Femur (tissue), 1 donor: ENCODE measurements around the gene NIPAL4.
A peak's percentile ranks its signal among the peaks of the same experiment; 100 is the strongest.
"Not testable (repeated sequence)": the region's sequence is repeated elsewhere in the genome, so short reads cannot be mapped to it uniquely, and the experiment has no call there.

Experiments
- DNase-seq: peaks from one replicate; pipeline ENCODE4 v3.0.0-alpha.2; 2017

Gene NIPAL4

DNA sequence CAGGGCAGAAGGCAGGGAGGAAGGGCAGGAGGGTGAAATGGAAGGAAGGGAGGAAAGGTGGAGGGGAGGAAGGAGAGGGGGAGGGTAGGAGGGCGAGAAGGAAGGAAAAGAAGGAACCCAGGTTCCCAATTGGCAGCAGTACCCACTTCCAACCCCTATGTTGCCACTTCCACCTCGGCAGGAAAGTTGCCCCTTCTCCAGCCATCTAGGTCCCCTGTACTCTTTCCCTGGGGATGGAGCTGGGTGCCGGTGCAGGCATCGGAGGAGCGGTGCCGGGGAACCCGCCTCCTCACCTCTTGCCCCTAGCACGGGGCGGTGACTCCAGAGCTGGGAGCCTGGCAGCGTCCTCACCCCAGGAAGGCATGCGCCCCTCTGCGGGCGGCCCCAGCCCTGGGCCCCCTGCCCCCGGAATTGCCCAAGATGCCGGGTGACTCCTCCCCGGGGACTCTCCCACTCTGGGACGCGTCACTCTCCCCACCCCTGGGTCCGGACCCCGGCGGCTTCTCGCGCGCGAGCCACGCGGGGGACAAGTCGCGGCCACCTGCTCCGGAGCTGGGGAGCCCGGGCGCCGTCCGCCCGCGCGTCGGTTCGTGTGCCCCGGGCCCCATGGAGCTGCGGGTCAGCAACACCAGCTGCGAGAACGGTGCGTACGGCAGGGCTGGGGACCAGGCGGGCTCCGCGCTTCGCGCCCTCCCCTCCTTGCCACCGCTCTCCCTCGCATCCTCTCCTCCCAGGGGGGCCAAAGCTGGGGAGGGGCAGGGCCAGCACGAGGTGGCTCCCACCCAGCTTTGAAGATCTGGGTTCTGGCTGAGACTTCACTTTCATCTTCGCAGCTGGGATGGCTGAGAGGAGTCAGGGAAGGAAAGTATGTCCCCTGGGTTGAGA, at the start of gene NIPAL4:
TSS of gene NIPAL4 (plus strand) at position 499 of the 885 bp plus-strand sequence. CDS start at position 607, 108 bp downstream.
- DNase-seq = no peak

DNA sequence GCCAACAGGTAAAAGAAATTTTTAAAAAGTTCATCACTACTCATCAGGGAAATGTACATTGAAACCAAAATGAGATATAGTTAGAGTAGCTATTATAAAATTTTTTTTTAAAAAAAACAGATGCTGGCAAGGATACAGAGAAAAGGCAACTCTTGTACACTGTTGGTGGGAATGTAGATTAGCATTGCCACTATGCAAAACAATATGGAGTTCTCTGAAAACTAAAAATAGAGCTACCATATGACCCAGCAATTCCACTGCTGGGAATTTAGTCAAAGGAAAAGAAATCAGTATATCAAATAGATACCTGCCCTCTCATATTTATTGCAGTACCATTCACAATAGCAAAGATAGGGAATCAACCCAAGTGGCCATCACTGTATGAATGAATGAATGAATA, 44.2 kb upstream of the NIPAL4 start:
- DNase-seq = no peak

DNA sequence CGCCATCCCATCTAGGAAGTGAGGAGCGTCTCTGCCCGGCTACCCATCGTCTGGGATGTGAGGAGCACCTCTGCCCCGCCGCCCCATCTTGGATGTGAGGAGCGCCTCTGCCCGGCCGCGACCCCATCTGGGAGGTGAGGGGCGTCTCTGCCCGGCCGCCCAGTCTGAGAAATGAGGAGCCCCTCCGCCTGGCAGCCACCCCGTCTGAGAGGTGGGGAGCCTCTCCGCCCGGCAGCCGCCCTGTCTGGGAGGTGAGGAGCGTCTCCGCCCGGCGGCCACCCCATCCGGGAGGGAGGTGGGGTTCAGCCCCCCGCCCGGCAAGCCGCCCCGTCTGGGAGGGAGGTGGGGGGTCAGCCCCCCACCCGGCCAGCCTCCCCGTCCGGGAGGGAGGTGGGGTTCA, 40.5 kb upstream of the NIPAL4 start:
- DNase-seq = not testable (repeated sequence)

DNA sequence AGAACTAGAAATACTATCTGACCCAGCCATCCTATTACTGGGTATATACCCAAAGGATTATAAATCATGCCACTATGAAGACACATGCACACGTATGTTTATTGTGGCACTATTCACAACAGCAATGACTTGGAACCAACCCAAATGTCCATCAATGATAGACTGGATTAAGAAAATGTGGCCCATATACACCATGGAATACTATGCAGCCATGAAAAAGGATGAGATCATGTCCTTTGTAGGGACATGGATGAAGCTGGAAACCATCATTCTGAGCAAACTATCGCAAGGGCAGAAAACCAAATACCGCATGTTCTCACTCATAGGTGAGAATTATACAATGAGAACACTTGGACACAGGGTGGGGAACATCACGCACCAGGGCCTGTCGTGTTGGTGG, 30.1 kb upstream of the NIPAL4 start:
- DNase-seq = not testable (repeated sequence)

DNA sequence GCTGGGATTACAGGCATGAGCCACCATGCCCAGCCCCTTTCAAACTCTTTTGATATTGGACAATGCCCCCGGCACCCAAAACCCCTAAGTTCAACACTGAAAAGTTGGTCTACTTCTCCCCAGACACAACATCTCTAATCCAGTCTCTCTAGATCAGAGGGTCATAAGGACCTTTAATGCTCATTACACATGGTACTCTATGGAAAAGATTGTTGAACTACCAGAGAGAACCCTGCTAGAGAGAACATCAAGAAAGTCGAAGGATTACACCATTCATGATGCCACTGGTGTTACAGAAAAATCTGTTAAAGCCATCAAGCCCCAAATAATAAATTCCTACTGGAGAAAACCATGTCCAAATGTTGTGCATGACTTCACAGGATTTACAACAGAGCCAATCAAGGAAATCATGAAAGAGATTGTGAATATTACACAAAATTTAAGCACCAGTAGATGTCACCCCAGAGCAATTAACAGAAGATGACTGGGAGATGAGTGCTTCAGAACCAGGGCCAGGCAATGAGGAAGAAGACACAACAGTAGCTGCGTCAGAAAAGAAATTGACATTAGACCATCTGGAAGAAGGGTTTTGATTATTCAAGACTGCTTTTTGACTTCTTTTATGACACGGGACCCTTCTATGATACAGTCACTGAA, 28.3 kb upstream of the NIPAL4 start:
- no peak for DNase-seq

DNA sequence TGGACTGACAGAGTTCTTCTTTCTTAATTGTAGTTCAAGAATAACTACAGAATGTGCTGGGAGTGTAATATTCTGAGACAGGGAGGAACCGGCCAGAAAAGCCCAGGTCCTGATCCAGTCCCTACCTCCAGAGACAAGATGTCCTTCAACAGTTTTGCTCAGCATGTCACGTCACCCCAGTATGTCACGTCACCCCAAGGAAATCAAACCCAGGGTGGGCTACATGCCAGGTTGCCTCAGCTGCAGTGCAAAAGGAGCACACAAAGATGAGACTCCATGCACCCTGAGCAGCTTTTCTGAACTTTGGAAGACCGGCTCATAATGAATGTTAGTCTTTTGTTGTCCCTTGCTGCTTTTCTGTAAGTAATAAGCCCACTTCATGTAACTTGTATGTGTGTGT, 25.9 kb upstream of the NIPAL4 start:
- DNase-seq = no peak

DNA sequence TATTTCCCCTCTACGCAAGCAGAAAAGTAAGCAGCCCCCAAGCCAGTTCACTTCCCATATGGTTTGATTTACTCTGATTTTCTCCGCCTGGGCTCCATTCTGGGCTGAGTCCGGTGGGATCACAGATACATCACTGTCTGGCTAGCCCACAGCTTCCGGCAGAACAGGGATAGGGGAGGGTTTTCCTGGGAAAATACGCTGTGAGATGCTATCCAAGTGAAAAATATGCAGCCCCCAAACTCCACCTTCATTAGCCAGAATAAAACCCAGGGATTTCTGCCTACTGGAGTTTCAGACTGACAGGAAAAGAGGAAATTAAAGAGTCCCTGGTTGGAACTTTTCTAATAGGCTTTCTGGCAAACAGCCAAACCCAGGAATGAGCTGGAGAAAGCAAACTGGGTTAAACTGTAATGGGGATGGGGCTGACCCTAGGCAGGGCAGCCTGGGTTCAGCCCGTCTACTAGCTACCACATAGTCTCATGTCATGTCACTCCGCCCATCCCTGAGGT, 16.9 kb upstream of the NIPAL4 start:
- DNase-seq = peak; percentile 82

DNA sequence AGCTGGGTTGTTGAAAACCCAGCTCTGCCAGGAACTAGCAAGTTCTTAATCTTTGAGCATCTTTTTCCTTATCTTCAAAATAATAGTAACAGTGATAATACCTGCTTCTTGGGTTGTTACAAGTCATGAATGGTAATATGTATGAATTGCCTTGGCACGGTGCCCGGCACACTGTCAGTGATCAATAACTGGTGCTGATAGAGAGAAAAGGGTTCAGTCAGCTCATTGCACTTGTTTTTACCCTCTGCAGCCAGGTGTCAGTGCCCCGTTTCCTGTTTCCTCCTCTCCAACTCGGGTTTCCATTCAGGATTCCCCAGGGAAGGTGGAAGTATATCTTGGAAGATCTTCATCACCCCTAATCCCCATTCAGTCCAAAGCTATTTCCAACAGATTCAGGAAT, 15.8 kb upstream of the NIPAL4 start:
- no peak for DNase-seq

DNA sequence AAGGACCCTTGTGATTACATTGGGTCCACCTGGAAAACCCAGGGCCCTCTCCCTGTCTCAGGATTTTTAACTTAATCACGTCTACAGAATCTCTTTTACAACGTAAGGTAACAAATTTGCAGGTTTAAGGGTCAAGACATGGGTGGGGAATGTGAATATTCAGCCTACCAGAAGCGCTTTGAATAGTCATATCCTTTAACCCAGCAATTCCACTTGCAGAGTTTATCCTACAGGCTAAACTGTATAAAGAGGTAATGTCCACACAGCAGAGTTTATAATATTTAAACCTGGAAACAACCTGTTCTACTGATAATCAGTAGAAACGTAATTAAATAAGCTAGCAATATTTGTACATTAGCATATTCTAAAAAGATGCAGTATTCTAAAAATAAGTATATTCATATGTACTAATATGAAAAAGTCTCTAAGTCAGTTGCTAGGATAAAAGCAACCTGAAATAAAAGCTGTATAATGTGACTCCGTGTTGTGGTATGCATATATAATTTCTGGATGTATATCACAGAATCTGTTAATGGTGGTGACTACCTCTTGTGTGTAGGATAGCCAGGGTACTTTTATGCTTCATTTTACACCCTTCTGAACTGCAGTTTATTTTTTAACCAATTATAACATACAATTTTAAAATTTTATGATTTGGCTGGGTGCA, 14.1 kb upstream of the NIPAL4 start:
- DNase-seq = no peak

DNA sequence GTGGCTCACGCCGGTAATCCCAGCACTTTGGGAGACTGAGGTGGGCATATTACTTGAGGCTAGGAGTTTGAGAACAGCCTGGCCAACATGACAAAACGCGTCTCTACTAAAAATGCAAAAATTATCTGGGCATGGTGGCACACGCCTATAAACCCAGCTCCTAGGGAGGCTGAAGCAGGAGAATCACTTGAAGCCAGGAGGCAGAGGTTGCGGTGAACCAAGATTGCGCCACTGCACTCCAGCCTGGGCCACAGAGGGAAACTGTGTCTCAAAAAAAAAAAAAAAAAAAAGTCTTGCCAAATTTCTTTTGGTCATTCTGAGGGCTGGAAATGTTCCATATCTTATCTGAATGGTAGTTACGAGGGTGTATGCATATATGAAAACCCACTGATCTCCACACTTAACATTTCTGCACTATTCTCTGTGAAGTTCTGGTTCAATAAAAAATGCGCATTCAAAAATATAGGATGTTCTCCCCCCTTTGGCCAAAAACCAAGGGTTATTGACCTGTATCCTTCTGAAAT, 13.5 kb upstream of the NIPAL4 start:
- DNase-seq = no peak

DNA sequence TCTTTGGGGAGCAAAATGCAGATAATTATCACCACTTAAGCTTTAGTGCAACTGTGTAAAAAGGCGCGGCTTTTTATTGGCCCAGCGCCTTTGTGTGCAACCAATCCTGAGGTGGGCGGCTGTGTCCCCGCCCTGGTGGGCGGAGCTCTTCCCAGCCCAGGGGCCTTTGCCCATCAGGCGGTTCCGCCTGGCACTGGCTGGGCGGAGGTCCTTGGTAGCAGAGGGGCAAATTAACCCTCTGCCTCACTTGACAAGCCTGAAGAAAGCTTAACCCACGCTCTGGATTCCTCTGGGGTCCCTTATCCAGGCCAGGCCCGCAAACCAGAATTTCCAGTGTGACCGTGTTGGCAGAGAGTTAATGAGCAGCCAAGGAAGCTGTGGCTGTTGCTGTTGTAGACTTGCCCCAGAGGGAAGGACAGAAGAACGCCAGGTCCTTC, 12.8 kb upstream of the NIPAL4 start:
- no peak for DNase-seq

DNA sequence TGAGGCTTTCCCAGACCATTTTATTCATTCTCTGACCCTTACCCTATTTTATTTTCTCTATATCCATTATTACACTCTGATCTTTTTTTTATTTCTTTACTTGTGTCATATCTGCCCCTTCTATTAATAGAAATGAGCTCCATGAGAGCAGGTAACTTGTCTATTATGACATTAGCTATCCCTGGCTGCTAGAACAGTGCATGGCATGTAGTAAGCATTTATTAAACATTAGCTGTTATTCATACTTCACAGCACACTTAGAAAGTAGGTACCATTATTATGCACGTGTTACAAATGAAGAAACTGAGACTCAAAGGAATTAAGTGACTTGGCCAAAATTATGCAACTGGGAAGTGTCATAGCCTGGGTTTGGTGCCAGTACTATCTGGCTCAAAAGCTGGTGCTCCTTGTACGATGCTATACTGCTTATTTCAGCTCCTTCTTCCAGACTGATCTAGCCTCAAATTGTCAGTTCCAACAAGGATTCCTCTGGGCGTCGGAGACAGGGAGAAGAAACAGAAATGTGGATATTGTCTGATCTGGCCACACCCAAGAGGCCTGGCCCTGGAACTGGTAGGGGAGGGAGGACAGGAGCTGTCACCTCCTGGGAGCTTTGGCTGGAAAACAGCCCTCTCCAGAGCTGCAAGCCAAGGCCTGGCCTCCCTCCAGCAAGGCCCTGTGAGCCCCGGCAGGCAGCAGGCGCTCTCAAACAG, 10.8 kb upstream of the NIPAL4 start:
- DNase-seq = peak; percentile 40

DNA sequence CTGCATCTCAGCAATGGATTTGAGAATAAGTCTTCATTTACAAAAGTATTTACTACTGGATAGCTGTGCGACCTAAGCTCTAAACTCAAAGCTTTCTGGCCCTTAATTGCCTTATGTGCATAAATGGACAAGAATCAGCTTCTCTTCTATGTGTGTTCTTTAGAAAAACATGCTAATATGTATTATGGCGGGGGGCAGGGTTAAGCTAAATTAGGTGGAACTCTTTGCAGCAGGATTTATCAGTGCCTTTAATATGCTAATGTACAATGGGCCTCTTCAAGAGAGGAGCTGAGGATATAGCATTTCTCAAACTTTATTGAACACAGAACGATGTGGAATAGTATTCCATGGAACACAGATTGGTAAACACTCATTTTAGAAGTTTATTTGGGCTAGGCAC, 10.0 kb upstream of the NIPAL4 start:
- DNase-seq = no peak

DNA sequence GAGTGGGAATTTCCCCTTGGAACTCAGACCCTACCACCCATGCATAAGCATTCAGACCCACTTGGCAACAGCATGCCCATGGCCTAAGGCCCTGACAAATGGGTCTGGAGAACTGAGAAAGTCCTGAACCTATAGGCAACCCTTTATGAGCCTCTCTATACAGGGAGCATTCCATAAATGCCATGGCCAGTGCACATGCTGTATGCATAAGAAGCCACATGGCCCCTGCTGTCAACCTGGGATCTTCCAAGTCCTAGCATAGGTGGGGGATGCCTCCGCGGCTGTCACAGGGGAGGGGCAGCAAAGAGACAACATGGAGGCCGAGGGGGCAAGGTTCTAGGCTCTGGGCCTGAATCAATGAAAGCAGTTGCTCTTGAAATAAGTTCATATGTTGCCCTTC, 8.2 kb upstream of the NIPAL4 start:
- no peak for DNase-seq

DNA sequence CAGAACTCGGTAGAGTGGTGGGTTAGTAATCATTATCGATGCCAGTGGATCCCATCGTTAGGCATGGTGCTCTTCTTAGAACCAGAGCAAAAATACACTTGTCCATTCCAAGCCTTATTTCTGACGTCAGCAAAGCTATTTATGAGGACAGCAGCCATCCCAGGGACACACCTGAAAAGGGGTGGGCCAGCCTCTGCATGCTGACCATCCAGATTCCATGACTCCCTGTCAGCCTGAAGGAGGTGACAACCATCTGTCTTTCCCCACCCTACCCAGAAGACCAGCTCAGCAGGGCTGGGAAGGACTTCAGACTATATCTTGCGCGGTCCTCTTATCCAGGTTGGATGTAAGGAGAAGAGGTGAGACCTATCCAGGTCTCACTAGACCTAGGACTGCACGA, 5.7 kb upstream of the NIPAL4 start:
- no peak for DNase-seq

DNA sequence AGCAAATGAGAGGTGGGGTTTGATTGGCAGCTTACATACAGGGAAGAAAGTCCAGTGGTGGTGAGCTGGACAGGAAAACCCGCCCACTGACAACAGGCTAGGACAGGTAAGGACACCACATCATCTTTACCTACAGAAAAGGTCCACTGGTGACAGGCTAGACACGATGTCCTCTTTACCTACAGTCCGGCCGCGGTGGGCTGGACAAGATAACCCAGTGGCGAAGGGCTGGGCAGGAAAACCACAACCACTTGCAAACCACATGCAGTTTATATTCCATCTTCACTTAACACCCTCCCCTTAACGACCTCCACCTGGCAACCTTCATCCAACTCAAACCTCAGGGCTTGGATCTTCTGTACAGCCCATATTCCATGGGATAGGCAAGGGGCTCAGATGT, 5.0 kb upstream of the NIPAL4 start:
- DNase-seq = no peak

DNA sequence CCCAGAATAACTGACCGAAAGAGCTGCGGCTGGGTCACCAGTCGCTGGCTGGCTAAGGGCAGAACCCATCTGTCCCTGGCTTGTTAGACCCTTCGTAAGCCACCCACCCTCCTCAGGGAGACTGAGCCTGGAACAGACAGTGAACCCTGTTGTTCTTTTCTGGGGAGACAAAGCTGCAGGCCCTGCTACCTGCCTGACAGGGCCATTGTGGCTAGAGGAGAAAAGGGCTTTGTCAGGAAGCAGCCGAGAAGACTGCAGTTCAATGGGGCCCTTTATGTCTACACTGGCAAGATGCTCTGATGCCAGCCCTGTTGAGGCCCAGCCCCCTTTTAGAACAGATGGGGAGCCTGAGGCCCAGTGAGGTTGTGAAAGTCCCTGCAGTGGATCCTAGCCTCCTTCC, 3.7 kb upstream of the NIPAL4 start:
- DNase-seq = no peak

DNA sequence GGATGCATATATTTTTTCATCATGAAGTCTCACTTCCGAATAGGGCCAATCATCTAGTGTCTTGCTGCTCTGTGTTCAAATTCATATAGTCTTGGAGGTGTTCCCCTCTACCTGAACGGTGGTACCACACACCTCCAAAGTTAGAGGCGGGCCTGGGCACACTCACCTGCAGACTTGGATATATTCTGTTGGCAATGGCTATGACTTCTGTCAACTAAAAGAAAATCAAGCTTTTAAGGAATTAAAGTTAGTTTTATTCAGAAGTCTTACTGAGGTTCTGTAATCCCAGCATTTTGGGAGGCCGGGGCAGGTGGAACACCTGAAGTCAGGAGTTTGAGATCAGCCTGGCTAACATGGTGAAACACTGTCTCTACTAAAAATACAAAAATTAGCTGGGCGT, 2.6 kb upstream of the NIPAL4 start:
- no peak for DNase-seq

DNA sequence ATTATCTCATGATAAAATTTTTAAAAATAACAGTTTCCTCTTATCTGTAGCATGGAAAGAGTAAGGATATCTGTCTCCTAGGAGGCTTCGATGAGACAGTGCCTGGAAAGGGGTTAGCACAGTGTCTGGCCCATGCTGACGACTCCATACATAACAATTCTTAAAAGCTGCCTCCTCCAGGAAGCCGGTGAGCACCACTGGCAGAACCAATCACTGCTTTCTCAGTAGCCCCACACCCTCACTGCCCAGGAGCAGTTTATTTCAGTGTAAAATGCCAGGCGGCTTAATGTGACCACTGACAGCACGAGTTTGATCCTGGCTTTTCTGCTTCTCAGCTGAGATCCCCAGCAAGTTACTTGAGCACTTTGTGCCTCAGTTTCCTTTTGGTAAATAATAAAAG, 1.2 kb upstream of the NIPAL4 start:
- DNase-seq = no peak

DNA sequence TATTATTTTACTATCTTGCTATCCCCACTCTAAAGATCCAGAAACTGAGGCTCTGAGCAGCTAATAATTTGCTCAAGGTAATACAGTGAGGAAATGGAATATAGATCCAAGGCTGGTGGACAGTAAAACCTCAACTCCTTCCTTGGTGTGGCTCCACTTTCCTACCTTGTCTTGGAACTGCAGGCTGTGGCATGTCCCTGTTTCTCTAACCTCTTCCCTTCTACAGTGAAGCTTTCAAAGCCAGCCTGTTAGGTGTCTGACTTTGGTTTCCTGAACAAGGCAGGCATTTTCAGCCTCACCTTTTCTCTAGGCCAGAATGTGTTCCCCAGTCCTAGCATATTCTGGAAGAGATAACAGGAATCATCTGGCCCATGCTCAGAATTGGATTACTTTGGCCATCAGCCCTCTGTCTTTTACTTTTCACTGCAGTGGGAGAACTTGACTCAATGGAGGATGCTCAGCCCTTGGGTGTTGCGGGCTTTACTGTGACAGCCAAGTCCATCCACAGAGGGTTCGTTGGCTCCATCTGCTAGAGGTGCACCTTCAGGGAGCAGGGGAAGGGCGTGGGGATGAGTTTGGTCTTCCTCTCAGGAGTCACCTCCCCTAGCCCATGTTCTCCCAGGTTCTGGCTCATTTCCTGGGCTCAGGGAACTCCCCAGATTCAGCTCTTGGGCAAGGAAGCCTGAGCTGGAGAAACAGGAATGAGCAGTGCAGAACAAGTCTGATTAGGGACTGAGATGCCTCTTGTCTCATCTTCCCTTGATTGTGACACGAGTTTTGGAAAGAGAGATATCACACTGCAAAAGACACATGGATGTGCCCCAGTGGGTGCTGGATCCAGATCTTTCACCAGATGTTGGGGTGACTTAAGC, 1.1 kb downstream of the NIPAL4 start:
- DNase-seq = no peak

DNA sequence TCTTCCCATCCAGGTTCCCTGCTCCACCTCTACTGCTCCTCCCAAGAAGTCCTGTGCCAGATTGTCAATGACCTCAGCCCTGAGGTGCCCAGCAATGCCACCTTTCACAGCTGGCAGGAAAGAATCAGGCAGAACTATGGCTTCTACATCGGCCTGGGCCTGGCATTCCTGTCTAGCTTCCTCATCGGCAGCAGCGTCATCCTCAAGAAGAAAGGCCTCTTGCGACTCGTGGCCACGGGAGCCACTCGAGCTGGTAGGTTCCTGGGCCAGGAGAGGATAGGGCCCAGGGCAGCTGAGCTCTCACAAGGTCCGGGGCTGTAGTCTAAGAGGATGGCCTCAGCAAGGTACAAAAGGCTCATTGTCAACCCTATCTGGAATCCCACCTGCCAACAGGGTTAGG, 3.1 kb downstream of the NIPAL4 start:
- no peak for DNase-seq
